Measurements from ENCODE around the gene CLEC7A.

The CLEC7A gene

DNA sequence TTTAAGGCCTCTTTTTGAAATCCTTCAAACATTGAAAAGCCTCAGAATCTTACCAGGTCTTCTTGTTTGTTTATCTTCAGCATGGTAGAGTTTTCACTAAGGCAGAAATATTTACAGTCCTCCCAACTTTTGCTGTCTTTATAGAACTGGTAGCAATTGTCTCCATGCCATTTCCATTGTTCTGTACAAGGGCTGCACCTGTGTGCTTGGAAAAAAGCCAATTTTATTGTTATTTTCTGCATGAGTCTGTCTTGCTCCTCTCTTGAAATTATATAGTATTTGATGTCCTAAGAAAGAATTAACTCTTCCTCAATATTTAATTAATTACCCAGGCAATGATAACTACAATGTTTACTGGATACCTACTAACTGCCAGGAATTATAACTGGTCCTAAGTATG is 54.5 kb downstream of the CLEC7A start:
- Histone ChIP-seq H3K27me3 (replicated peaks) (no peaks in the 10 kb centered on the region), H3K4me3 (ENCODE audit: low read depth, low read length) (no peak overlapping the region), H3K27ac (no peak overlapping the region), H3K36me3 (replicated peaks) (no peaks in the 10 kb centered on the region)
- in situ Hi-C loops (cut with HindIII; ENCODE audit: low pct_ligation_motif_present, low sequenced_read_pairs), result no loop called here
- TF ChIP-seq, protein P1, sequence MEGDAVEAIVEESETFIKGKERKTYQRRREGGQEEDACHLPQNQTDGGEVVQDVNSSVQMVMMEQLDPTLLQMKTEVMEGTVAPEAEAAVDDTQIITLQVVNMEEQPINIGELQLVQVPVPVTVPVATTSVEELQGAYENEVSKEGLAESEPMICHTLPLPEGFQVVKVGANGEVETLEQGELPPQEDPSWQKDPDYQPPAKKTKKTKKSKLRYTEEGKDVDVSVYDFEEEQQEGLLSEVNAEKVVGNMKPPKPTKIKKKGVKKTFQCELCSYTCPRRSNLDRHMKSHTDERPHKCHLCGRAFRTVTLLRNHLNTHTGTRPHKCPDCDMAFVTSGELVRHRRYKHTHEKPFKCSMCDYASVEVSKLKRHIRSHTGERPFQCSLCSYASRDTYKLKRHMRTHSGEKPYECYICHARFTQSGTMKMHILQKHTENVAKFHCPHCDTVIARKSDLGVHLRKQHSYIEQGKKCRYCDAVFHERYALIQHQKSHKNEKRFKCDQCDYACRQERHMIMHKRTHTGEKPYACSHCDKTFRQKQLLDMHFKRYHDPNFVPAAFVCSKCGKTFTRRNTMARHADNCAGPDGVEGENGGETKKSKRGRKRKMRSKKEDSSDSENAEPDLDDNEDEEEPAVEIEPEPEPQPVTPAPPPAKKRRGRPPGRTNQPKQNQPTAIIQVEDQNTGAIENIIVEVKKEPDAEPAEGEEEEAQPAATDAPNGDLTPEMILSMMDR (IDR thresholded peaks at IDR 0.05; ENCODE audit: low read depth, low read length, missing control alignments), result no peak
- DNase-seq, result no peak

DNA sequence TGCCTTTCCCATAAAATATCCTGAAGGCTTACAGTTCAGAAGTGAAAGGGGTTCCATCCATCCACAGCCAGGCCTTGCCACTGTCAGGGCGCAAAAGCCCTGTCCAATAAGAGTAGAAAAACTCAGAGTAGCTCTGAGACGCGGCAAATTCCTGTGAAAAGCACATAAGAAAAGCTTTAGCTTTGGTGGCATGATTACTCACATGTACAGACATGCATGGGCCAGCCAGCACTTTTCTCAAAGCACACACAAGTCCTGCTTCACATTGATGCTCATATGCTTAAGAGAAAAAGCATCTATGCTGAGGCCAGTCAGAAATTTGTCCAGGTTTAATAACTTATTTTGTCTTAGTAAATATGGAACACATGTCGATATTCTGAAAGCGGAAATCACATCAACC is 56.7 kb downstream of the CLEC7A start:
- Histone ChIP-seq H3K27ac (no peak overlapping the region), H3K4me3 (ENCODE audit: low read depth, low read length) (no peak overlapping the region), H3K27me3 (replicated peaks) (no peaks in the 10 kb centered on the region), H3K36me3 (replicated peaks) (no peaks in the 10 kb centered on the region)
- TF ChIP-seq, protein P1 (IDR thresholded peaks at IDR 0.05; ENCODE audit: low read depth, low read length, missing control alignments), result no peak
- no peak for DNase-seq
- in situ Hi-C loops (cut with HindIII; ENCODE audit: low pct_ligation_motif_present, low sequenced_read_pairs), result no loop called here

DNA sequence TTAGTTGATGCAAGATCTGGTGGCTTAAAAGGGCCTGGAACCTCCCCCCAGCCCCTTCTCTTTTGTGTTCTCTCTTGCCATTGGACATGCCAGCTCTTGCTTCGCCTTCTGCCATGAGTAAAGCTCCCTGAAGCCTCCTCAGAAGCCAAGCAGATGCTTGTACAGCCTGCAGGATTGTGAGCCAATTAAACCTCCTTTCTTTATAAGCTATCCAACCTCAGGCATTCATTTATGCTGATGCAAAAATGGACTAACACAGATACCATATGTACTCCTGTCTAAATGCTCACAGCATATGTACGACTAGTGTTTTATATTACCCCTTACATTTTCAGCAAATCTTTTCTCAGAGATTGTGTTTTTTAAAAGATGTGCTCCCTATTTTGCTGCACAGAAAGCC is 57.9 kb downstream of the CLEC7A start:
- Histone ChIP-seq H3K27me3 (replicated peaks) (no peaks in the 10 kb centered on the region), H3K4me3 (ENCODE audit: low read depth, low read length) (no peak overlapping the region), H3K27ac (no peak overlapping the region), H3K36me3 (replicated peaks) (no peaks in the 10 kb centered on the region)
- in situ Hi-C loops (cut with HindIII; ENCODE audit: low pct_ligation_motif_present, low sequenced_read_pairs), result no loop called here
- no peak for DNase-seq
- TF ChIP-seq, protein P1 (IDR thresholded peaks at IDR 0.05; ENCODE audit: low read depth, low read length, missing control alignments), result no peak

DNA sequence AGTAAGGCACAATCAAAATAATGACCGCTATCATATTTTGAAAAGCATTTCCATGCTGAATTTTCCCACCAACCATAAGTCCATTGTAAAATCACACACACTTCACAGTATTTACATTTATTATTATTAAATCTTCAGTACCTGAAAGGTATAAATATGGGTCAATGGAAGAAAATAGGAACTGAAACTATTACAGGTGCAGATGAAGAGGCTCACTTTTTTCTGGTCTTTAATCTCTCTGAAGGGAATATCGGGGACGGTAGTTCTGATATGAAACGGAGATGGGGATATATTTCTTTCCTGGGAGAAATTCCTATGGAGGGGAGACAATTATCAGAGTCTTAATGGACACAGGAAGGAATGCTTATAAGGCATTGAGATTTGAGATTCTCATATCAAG is 59.6 kb downstream of the CLEC7A start:
- H3K4me3 ChIP-seq (ENCODE audit: low read depth, low read length), result no peak overlapping the region
- H3K27ac ChIP-seq, result no peak overlapping the region
- no peak for DNase-seq
- TF ChIP-seq, protein P1 (IDR thresholded peaks at IDR 0.05; ENCODE audit: low read depth, low read length, missing control alignments), result no peak
- H3K36me3 ChIP-seq (replicated peaks), result no peaks in the 10 kb centered on the region
- in situ Hi-C loops (cut with HindIII; ENCODE audit: low pct_ligation_motif_present, low sequenced_read_pairs), result no loop called here
- H3K27me3 ChIP-seq (replicated peaks), result no peaks in the 10 kb centered on the region

DNA sequence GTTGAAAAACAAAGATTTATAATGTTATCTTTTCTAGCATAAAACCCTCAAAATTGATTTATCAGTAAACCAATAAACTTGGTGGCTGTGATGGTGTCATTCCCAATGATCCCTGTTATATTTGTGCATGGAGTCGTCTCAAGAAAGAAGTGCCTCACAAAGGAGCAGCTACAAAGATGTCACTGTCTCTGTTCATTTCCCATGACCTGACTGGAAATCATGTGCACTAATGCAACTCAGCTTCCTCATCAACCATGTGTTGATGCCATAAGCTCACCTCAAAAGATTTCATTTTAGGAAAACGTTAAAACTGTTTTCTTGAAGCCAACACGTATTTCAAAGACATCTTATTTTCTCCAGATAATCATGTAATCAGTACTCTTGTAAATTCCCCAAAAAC is 60.0 kb downstream of the CLEC7A start:
- H3K27me3 ChIP-seq (replicated peaks), result no peaks in the 10 kb centered on the region
- in situ Hi-C loops (cut with HindIII; ENCODE audit: low pct_ligation_motif_present, low sequenced_read_pairs), result no loop called here
- no peak overlapping the region for H3K4me3 ChIP-seq (ENCODE audit: low read depth, low read length)
- TF ChIP-seq, protein P1 (IDR thresholded peaks at IDR 0.05; ENCODE audit: low read depth, low read length, missing control alignments), result no peak
- no peak overlapping the region for H3K27ac ChIP-seq
- DNase-seq, result no peak
- no peaks in the 10 kb centered on the region for H3K36me3 ChIP-seq (replicated peaks)

DNA sequence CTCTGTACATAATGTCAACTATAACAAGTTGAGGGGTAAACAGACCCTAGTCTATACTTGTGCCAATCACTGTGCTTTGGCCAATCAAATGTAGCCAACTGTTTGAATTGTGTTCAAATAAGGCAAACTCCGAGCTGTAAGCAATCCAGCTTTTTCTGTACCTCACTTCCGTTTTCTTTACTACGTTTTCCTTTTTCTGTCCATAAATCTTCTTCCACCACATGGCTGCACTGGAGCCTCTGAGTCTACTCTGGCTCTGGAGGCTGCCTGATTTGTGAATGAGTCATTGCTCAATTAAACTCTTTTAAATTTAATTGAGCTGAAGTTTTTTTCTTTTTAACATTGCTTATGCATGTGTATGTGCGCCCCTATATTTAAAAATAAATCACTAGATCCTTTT is 60.9 kb downstream of the CLEC7A start:
- Histone ChIP-seq H3K27ac (no peak overlapping the region), H3K4me3 (ENCODE audit: low read depth, low read length) (no peak overlapping the region), H3K36me3 (replicated peaks) (no peaks in the 10 kb centered on the region), H3K27me3 (replicated peaks) (no peaks in the 10 kb centered on the region)
- DNase-seq, result no peak
- in situ Hi-C loops (cut with HindIII; ENCODE audit: low pct_ligation_motif_present, low sequenced_read_pairs), result no loop called here
- TF ChIP-seq, protein P1 (IDR thresholded peaks at IDR 0.05; ENCODE audit: low read depth, low read length, missing control alignments), result no peak

All from brain microvascular endothelial cell (primary cell).